ENCODE data around the gene CCDC24.
A peak's percentile ranks its signal among the peaks of the same experiment; 100 is the strongest.

CCDC24 gene

DNA sequence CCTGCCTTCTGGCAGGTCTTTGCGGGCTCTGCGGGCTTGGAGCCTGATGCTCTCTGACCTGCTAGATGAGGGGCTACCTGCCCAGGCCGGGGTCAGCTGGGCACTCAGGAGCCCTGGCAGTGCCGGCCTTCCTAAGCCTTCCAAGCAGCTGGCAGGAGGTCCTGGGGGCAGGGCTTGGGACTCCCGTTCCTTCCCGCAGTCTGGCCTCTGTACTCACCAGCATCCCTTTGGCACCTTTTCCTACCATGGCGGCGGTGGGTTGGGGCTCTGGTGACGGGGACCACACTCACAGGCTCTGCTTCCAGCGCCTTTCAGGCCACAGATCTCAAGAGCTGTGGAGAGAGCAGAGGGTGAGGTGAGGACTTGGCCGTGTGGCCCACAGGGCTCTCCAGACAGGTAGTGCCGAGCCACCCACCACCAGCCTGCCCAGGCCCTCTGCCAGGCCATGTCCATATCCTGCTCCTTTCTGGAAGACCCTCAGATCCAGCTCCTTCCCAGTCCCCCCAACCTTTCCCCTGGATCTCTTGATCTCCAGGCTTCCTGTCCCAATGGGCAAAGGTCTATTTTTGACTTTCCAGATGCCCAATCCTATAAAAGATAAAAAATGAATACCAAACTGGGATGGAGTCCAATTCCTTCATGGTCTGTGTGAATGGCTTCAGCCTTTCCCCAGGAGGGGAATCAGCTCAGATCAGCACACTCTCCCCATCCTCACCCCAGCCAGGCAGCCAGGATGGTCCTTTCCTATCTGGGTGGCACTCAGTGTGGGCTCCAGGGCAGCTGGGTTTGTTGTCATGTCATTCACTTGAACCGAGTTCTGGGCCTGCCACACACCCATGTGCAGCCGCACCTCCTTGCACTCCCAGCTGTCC lies 32.9 kb downstream of the CCDC24 start:
- DNase-seq (ENCODE audit: low spot score) (no peak), FAIRE-seq (no peak)

DNA sequence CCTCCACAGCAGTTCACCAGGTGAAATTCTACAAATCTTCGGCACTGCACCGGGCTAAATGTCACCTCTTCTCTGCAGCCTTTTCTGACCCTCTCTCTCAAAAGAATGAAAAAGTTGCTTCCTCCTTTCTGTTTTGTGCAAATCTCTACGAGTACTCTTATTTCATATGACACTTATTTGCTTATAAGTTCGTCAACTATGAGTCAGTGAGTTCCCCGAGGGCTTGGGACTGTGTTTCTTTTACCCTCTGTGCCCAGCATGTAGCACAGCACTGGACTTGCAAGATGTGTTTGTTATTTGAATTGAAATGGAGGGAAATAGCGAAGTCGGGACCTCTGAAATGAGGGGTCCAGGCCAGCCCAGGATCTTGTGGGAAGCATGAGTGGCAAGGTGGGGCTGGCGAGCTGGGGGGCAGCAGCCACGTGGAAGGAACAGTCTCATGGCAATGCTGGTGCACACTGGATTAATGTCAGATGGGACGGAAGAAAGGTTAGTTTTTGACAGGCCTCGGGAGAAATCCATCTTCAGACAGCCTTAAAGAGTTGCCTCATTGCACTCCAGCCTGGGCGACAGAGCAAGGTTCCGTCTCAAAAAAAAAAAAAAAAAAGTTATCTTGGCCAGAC lies 33.6 kb downstream of the CCDC24 start:
- DNase-seq (ENCODE audit: low spot score) = no peak
- no peak for FAIRE-seq

DNA sequence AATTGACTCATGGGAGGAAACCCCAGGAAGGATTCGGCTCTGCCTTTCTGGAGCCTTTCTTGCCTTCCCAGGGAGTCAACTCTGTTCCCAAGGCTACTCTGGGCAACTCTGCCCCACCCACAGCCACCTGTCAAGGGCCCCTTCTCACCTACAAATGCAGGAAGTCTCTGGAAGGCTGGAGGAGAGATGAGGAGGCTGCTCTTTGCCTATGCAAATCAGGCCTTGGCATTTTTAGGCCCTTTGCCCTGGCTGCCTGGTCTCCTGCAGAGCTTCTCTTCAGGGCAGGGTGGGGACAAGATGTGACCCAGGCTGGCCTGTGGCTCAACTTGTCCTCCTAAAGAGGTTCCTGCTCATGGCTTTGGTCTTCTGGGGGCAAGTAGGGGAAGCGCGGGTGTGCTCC lies 34.4 kb downstream of the CCDC24 start:
- FAIRE-seq = no peak

DNA sequence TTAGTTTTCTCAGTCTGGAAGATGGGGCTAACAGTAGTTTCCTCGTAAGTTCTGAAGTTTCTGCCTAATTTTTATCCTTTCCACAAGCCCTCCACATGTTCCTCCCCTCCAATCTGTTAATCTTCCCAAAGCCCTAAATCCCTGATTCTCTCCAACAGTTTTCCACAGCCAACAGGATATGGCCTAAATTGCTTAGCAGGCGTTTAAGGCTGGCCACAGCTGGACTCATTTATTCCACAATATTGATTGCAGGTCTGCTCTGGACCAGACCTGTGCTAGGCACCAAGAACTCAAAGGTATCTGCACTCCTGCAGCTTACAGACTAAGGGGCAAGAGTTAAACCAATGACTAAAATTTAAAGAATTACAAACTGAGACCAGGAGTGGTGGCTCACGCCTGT lies 35.9 kb downstream of the CCDC24 start:
- DNase-seq (ENCODE audit: low spot score) (no peak), FAIRE-seq (no peak)

More for the DNA sequence above, 34.4 kb downstream of the CCDC24 start:
- no peak for DNase-seq (ENCODE audit: low spot score)

DNA sequence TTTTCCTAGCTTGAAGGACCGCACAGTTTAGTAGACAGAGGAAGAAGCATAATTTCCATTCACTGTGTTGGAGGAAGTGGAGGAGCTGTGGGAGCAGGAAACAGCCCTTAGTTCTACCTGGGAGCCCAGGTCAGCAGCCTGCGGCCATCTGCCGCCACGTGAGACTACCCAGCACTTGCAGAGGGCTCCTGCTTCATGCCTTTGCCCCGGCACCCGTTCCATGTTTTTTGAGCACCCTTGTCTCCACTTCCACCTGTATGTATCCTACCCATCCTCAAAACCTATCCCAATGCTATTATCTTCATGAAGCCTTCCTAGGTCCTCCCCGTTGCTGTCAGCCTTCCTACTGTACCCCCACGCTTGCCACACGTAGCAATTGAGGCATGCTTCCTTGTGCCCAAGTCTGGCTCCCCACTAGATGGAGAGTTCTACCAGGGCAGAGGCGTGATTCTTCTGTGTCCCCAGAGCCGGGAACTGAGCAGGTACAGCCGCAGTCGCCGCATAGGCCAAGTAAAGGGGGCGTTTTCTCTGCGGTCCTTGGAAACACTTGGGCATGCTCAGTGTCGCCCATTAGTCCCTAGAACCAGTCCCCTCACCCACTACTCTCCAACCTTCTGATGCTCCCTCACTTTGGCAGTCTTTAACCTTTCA lies 38.0 kb downstream of the CCDC24 start:
- peak; percentile 66 for DNase-seq (ENCODE audit: low spot score)

DNA sequence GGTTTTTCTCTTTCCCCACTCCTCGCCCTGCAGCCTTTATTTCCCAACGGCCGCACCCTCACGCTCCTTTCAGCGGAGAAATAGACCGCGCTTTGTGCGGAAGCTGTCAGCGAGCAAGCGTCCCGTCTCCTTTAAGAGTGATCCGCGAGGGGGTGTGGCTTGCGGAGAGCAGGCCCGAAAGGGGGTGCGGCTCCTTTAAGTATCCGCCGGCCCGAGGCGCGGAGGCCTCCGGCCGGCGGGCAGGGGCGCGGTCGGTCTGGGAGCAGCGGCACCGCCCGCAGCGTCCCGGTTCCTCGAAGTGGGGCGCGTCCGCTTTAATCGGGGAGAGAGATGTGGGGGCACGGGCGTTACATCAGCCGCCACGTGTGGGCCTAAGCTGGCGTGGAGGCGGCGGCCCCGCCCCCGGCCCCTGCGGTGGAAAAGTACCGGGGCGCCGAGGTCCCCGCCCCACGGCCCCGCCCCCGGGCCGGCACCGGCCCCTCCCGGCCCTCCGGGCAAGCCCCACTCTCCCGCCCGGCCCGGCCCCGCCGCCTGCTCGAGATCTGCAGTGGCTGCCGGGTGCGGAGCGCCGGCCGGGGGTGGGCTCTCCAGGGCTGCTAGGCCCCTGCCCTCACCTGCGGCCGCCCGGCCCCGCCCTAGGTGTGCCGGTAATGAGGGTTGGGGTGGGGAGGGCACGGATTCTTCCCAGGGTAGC lies 38.7 kb downstream of the CCDC24 start:
- FAIRE-seq (peak; percentile 81), DNase-seq (ENCODE audit: low spot score) (peak; percentile 97)

More for the DNA sequence above, 38.0 kb downstream of the CCDC24 start:
- peak; percentile 23 for FAIRE-seq

DNA sequence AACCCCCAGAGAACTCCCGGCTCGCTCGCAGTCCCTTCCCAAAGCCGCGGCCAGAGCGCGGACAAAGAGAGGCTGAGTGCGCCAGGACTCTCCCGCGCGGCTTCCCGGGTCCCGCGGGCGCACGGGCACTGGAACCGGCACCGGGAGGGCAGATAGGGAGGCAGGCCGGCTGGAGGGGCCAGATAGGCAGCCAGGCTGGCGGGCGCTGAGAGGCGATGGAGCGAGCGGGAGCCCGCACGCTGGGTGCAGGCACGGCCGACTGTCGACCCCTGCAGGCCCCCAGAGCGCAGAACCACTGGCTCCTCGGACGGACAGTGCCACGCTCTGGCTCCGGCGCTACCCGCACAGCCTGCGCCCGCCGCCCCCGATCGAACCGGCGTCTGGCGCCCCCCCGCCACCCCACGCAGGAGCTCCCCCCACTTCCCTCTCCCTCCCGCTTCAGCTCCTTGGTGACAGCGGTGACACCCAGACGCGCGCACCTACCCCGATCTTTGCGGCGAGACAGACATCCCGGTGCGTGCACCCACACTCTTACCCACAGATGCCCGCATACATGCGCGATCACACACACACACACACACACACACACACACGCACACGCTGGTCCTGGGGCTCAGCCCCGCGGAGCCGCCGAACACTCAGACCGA lies 39.3 kb downstream of the CCDC24 start:
- FAIRE-seq (no peak), DNase-seq (ENCODE audit: low spot score) (peak; percentile 63)

DNA sequence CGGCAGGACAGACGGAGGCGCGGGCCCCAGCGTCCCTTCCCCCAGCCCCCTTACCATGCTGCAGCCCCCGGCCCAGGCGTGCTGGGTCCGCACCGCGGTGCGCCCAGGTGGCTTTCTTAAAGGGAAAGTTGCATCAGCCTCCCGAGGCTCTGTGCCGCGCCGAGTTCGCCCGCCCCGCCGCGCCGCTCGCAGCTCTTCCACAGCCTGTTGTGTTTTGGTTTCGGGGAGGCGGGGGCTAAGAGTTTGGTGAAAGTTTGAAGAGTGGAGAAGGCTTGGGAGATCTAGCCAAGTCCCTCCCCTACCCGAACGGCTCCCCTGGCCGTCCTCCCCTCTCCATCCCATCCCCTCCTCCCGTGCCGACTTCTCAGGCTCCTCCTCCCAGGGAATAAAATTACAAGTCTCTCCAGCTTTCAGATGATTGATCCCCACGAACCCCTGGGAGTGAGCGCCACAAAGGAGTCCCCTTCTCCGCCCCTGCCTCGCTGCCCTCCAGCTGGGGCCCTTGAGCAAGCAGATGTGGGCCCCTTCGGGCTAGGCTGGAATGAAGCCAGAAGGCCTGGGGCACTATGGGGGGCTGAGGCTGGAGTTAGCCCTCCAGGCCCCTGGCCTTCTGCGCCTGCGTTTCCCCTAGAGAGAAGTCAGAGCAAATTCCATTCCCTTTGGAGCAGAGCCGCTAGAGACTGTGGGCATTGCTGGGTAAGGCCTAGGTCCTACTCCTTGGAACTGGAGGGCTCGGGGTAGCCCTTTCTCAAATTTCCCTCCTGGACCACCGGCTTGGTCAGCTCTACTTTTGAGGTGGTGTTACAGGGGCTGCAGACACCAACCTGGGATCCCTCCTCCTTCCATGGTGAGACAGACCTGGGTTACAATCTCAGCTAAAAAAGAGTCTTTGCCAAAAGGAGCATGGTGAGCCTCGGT lies 40.1 kb downstream of the CCDC24 start, which contains the start of gene SLC6A9:
Gene SLC6A9 (minus strand): TSS at position 211 of the 918 bp plus-strand sequence. CDS start 7,185 bp downstream, outside the sequence.
- FAIRE-seq = no peak
- peak; percentile 76 for DNase-seq (ENCODE audit: low spot score)

DNA sequence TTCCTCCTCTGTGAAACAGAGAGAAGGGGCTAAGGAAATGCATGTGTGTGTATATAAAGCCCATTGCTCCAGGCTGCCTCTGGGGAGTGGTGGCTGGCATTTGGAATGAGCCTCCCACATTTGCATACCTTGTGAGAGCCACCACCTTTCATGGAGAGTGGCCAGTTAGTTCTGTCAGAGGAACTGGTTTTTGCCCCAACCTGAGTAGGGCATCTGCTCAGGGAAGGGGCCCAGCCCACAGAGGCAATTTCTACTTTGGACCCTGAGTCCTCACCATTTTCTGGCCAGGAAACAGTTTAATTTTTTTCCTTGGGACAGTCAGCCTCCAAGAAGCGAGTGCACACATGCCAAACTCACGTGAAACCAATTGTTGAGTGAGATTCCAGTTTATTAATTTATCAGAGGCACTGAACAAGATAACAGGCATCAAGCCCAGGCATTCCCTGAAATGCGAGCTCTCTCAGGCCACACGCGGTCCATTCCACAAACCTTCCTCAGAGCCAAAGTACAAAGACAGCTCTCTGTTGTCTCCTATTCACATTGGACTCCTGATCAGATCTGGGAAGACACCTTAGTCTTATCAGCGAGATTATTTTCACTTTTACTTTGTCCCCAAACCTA lies 40.9 kb downstream of the CCDC24 start:
- FAIRE-seq (no peak), DNase-seq (ENCODE audit: low spot score) (no peak)

DNA sequence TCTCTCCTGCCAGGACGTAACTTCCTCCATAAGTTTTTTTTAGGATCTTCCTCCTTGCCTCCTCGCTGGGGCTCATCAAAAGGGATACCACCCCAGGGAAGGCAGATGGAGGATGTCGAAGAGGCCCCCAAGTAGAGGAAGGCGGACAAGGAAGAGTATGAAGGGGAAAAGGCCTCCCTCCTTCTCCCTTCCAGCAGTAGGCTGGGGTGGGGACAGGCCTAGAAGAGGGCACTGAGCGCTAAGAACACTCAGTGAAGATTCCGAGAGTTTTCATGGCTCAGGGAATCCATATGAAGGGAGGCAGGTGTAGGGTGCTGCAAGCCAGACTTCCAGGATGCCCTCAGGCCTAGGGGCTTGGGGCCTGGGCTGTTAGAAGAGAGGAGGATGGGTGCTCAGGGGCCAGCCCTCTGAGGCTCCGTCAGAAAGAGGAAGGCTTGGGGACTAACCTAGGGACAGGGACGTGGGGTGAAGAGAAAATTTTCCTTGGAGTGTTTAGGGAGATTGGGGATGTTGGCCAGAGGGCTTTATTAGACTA lies 41.7 kb downstream of the CCDC24 start:
- FAIRE-seq (no peak), DNase-seq (ENCODE audit: low spot score) (no peak)

DNA sequence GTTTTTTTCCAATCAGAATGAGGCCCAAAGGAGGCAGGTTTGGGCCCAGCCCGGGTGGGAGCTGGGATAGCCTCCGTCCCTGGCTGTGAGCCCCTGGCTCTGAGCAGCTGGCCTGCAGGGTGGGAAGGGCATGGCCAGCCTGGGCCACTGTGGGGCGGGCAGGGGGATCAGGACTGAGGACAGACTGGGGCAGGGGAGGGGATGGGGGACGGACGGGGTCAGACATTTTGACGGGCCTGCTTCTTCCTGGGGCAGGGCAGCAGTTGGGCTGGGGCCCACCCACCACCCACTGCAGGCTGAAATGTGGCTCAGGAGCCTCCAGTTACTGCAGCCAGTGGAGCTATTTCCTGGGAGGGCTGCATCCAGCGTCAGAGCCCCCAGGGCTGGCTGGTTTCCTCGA lies 42.4 kb downstream of the CCDC24 start:
- FAIRE-seq (no peak), DNase-seq (ENCODE audit: low spot score) (no peak)

DNA sequence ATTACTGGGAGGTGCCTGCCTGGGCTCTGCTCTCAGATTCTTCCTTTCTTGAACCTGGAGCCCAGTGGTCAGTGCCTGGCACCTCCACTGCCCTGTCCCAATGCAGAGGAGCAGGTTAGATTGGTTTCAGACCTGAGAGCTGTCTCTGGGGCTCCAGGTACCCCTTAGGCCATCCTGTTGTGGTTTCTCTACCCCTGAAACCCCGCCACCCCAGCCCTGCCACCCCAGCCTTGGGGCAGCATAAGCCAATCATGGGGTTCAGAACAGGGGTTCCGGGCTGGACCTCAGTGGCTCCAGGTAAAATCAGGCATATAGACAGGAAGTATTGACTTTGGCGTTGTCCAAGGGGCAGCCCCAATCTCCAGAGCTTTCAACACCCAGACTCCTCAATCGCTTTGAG lies 43.0 kb downstream of the CCDC24 start:
- FAIRE-seq (no peak), DNase-seq (ENCODE audit: low spot score) (no peak)

DNA sequence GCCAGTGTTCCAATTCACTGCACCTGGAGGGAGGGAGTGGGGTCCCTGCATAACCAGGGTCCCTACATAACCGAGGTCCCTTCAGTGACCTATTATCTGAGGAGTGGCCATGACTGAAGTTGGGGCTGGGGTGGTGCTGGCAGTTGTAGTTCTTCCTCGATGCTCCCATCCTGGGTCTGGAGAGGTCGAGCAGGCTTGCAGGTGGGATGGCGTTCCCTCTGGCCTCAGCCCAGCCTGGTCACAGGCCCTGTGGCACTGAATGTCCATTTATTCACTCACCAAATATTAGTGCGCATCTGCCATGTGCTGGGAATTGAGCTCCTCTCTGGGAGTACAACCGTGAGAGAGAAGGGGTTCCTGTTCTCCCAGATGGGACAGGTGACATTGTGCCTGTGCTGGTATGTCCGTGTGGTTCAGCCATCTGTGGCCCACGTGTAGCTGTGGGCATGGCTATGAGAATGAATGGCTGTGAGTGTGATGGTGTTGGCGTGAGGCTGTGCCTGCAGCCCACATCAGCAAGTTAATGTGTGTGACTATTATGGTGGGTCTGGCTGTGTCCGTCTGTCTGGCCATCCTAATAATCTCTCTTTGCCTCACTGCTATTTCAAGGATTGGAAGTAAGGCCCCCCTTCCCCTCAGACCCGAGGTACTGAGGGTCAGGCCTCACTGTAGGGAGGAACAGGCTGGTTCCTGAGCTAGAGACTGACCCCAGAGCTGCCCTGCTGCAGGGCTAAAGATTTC lies 43.7 kb downstream of the CCDC24 start:
- FAIRE-seq (peak; percentile 75), DNase-seq (ENCODE audit: low spot score) (no peak)

DNA sequence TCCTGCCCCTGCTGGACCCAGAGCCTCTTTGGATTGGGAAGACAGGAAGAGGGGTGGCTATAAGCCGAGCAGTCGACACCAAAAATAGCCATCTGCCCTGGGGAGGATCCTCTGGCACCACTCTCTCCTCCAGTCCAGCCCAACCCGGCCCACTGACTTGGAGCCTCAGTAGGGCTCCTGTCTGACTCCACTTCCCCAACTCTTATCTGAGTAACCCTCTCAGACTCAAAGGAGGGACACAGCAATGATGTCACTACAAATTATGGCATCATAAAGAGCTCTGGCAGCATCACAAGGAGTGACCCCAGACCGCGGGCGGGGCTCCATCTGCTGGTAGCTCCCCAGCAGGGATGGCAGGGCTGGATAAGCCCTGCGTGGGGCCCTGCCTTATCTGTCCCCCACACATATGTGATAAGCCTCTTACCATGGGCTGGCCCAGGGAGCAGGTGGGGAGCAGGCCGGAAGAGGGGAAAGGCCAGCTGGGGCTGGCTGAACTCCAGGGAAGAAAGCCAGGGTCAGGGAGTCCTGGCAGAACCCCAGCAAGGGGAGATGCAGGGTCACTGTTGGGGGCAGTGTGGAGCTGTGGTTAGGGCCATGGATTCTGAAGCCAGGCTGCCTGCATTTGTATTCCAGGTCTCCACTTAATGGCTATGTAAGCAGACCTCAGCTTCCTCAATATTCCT lies 44.5 kb downstream of the CCDC24 start:
- DNase-seq (ENCODE audit: low spot score) (no peak), FAIRE-seq (no peak)

DNA sequence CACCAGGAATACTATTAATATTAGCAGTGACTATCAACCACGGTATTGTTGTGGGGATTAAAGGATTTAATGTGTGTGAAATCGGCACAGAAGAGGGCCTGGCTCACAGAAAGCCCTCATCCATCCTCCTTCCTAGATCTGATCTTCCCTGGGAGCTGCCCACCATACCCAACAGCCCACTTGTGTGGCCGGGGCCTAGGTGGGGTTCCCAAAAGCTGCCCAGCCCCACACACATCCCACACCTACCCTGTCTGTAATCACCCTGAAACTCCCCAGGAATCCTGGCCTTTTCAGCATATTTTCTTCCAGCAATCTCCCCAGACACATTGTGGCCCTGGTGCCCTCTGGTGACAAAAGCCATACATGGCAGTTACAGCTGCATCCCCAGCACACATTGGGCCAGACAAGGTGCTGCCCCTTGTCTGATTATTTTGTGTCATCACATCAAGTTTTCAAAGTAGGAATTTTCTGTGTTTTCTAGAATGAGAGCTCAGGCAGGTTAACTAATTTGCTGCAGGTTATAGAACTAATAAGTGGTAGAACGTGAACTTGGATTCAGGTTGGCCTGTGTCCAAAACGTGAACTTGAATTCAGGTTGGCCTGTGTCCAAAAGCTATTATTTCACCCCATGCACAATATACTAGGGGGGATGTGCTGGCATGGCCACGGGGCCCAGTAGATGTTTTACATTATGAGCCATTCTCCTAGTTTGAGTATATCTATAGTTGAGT lies 45.2 kb downstream of the CCDC24 start:
- FAIRE-seq (peak; percentile 88), DNase-seq (ENCODE audit: low spot score) (peak; percentile 81)

DNA sequence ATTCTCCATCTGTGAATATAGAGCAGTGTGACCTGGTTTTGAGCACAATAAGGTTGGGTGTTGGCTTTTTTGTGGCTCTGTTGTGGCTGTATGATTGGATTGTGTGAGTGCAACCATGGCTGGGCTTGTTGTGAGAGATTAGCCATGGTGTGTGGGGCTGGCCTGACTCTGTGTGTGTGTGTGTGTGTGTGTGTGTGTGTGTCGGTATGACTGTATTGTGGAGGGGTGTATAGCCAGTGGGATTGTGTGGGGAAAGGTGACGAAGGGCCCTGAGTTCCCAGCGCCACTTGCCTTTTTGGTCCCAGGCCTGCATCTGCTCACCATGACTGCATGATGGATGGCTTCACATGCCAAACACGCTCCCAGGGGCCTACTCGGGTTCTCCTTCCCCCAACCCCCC lies 45.8 kb downstream of the CCDC24 start:
- FAIRE-seq (peak; percentile 66), DNase-seq (ENCODE audit: low spot score) (no peak)

All from urothelium cell line (cell line).